GM18907 (cell line): ENCODE data around the gene IL6.
"Not testable (repeated sequence)": the region's sequence is repeated elsewhere in the genome, so short reads cannot be mapped to it uniquely, and the experiment has no call there.

ENCODE experiments used
- ATAC-seq: cut with Tn5 transposase; IDR thresholded peaks from one replicate; pipeline ENCODE4 v1.9.1; 2021; ENCODE audit warnings: mild to moderate bottlenecking, moderate library complexity; ENCODE audit not compliant: unreplicated experiment

IL6 gene

GRCh38 chr7:22779730-22780323 lies 52.8 kb downstream of the IL6 start:
- ATAC-seq, result not testable (repeated sequence)

- ATAC-seq, result no peak
These were observed 54.3 kb downstream of the IL6 start for GRCh38 chr7:22781230-22781711.
